Measurements from ENCODE around the gene RBMS1. TPM values are rescaled to one million over a fixed set of nuclear protein-coding genes. Genes with fewer than 3 reads are reported as not detected.

The RBMS1 gene
- total RNA-seq, 1 experiment from 2014 or later = 65.4 TPM

- Mint-ChIP-seq H3K4me3 (ENCODE audit: unreplicated experiment) (no peak overlapping the region), H3K36me3 (ENCODE audit: insufficient read depth, unreplicated experiment) (no peaks in the 10 kb centered on the region), H3K4me1 (ENCODE audit: insufficient read depth, unreplicated experiment) (peaks cover 51% of the 10 kb centered on the region), H3K27ac (ENCODE audit: low read depth, unreplicated experiment) (no peak overlapping the region), H3K27me3 (ENCODE audit: insufficient read depth, unreplicated experiment) (no peaks in the 10 kb centered on the region), H3K9me3 (ENCODE audit: unreplicated experiment) (no peaks in the 10 kb centered on the region)
- intact Hi-C loops (cut with micrococcal nuclease) = no loop called here
- no TSS peak for BruUV-seq (replicated peaks)
- ChIA-PET CTCF (no interaction called here), POLR2A (interaction anchor here (8.9 kb wide), 1 partner anchor 13 kb away, joined by 137 read pairs; no protein-coding TSS in a partner anchor)
- DNase-seq (ENCODE audit: unreplicated experiment) = no peak
- TF ChIP-seq CTCF (IDR thresholded peaks at IDR 0.05; ENCODE audit: unreplicated experiment) = no peak
Observed at GRCh38 chr2:160239436-160239835, 254.2 kb downstream of the RBMS1 start.

GRCh38 chr2:160238392-160238791 is 255.2 kb downstream of the RBMS1 start:
- CTCF ChIA-PET = interaction anchor here (0.6 to 2.0 kb wide), 3 partner anchors 13 to 732 kb away, joined by 3 to 12 read pairs (median 3); no protein-coding TSS in a partner anchor
- peak overlapping the region; percentile 7 for H3K4me3 Mint-ChIP-seq (ENCODE audit: unreplicated experiment)
- H3K36me3 Mint-ChIP-seq (ENCODE audit: insufficient read depth, unreplicated experiment) = no peaks in the 10 kb centered on the region
- H3K27me3 Mint-ChIP-seq (ENCODE audit: insufficient read depth, unreplicated experiment) = no peaks in the 10 kb centered on the region
- H3K4me1 Mint-ChIP-seq (ENCODE audit: insufficient read depth, unreplicated experiment) = peaks cover 54% of the 10 kb centered on the region
- BruUV-seq (replicated peaks) = no TSS peak
- POLR2A ChIA-PET = interaction anchor here (0.5 to 8.9 kb wide), 5 partner anchors 10 to 1172 kb away, joined by 3 to 137 read pairs (median 4); no protein-coding TSS in a partner anchor
- no peak for DNase-seq (ENCODE audit: unreplicated experiment)
- H3K27ac Mint-ChIP-seq (ENCODE audit: low read depth, unreplicated experiment) = peak overlapping the region; percentile 81
- no peak for TF ChIP-seq CTCF (IDR thresholded peaks at IDR 0.05; ENCODE audit: unreplicated experiment)
- no peaks in the 10 kb centered on the region for H3K9me3 Mint-ChIP-seq (ENCODE audit: unreplicated experiment)
- intact Hi-C loops (cut with micrococcal nuclease) = no loop called here

GRCh38 chr2:160232905-160233475 is 260.6 kb downstream of the RBMS1 start:
- no peak for DNase-seq (ENCODE audit: unreplicated experiment)
- no TSS peak for BruUV-seq (replicated peaks)
- no peak for TF ChIP-seq CTCF (IDR thresholded peaks at IDR 0.05; ENCODE audit: unreplicated experiment)
- peaks cover 48% of the 10 kb centered on the region for H3K4me1 Mint-ChIP-seq (ENCODE audit: insufficient read depth, unreplicated experiment)
- no peaks in the 10 kb centered on the region for H3K36me3 Mint-ChIP-seq (ENCODE audit: insufficient read depth, unreplicated experiment)
- CTCF ChIA-PET = interaction anchor here (0.6 to 5.1 kb wide), 9 partner anchors 10 to 762 kb away, joined by 3 to 25 read pairs (median 3); no protein-coding TSS in a partner anchor
- H3K9me3 Mint-ChIP-seq (ENCODE audit: unreplicated experiment) = no peaks in the 10 kb centered on the region
- H3K27me3 Mint-ChIP-seq (ENCODE audit: insufficient read depth, unreplicated experiment) = no peaks in the 10 kb centered on the region
- H3K27ac Mint-ChIP-seq (ENCODE audit: low read depth, unreplicated experiment) = peak overlapping the region; percentile 57
- intact Hi-C loops (cut with micrococcal nuclease) = no loop called here
- no peak overlapping the region for H3K4me3 Mint-ChIP-seq (ENCODE audit: unreplicated experiment)
- POLR2A ChIA-PET = interaction anchor here (0.7 to 15.1 kb wide), 3 partner anchors 8 to 27 kb away, joined by 3 to 212 read pairs (median 137); no protein-coding TSS in a partner anchor

GRCh38 chr2:160229591-160229990 is 264.0 kb downstream of the RBMS1 start:
- no peak overlapping the region for H3K4me3 Mint-ChIP-seq (ENCODE audit: unreplicated experiment)
- no peak for TF ChIP-seq CTCF (IDR thresholded peaks at IDR 0.05; ENCODE audit: unreplicated experiment)
- H3K27me3 Mint-ChIP-seq (ENCODE audit: insufficient read depth, unreplicated experiment) = no peaks in the 10 kb centered on the region
- CTCF ChIA-PET = interaction anchor here (0.6 to 5.3 kb wide), 8 partner anchors 9 to 207 kb away, joined by 3 to 31 read pairs (median 6); no protein-coding TSS in a partner anchor
- H3K9me3 Mint-ChIP-seq (ENCODE audit: unreplicated experiment) = no peaks in the 10 kb centered on the region
- POLR2A ChIA-PET = interaction anchor here (0.8 to 15.1 kb wide), 9 partner anchors 9 to 185 kb away, joined by 3 to 212 read pairs (median 5); no protein-coding TSS in a partner anchor
- H3K27ac Mint-ChIP-seq (ENCODE audit: low read depth, unreplicated experiment) = peak overlapping the region; percentile 99
- H3K36me3 Mint-ChIP-seq (ENCODE audit: insufficient read depth, unreplicated experiment) = peaks cover 6% of the 10 kb centered on the region
- no TSS peak for BruUV-seq (replicated peaks)
- no peak for DNase-seq (ENCODE audit: unreplicated experiment)
- peaks cover 67% of the 10 kb centered on the region for H3K4me1 Mint-ChIP-seq (ENCODE audit: insufficient read depth, unreplicated experiment)
- intact Hi-C loops (cut with micrococcal nuclease) = loop anchor here (10.0 kb wide), 1 partner anchor 175 kb away; no protein-coding TSS in a partner anchor
